AG04450 (cell line): Measurements from ENCODE around the gene TRPT1. TPM values are rescaled to one million over a fixed set of nuclear protein-coding genes. Genes with fewer than 3 reads are reported as not detected.
A peak's percentile ranks its signal among the peaks of the same experiment; 100 is the strongest.

Experiments
- CTCF ChIA-PET: fragments of 300-600, 350-600 bp; formaldehyde crosslinking; extraction: SDS; loops from one replicate; lab custom pipeline; 2022; ENCODE audit warnings: antibody characterized with exemption, inconsistent platforms; lab: Charles Lee
- POLR2A ChIA-PET: fragments of 350-600 bp; formaldehyde crosslinking; extraction: SDS; loops from one replicate; lab custom pipeline; 2021; ENCODE audit warnings: antibody characterized with exemption, inconsistent platforms; lab: Yijun Ruan, JAX
- DNase-seq: peaks from one replicate; pipeline ENCODE4 v3.0.0-alpha.2; 2011; ENCODE audit warnings: low read depth, low spot score
- H3K27ac ChIP-seq: one replicate; pipeline ENCODE4 v1.5.1; 2012; ENCODE audit warnings: low read depth, low read length, control low read depth
- H3K27me3 ChIP-seq: one replicate; pipeline ENCODE4 v1.6.0; 2012; ENCODE audit warnings: low read length; ENCODE audit not compliant: control insufficient read depth, insufficient read depth
- H3K4me3 ChIP-seq: 2 replicates; pipeline ENCODE4 v1.5.1; 2011; ENCODE audit warnings: mild to moderate bottlenecking, low read depth, low read length, control low read depth
- H3K9me3 ChIP-seq: 2 replicates; pipeline ENCODE4 v1.5.1; 2012; ENCODE audit warnings: low read length; ENCODE audit not compliant: control insufficient read depth, insufficient read depth
- polyA plus RNA-seq: library from polyadenylated mRNA; depleted of rRNA; stranded (reverse); fragments of >200 nt; gene quantifications from 2 replicates; pipeline ENCODE4 v1.2.3, GENCODE V29; 2011
- TF ChIP-seq, protein P1 (sequence below): IDR thresholded peaks from 2 replicates; pipeline ENCODE4 v1.5.1; 2011; ENCODE audit warnings: low read depth, low read length, control low read depth, inconsistent platforms

The TRPT1 gene
- polyA plus RNA-seq, 1 experiment: 21.6 TPM

DNA sequence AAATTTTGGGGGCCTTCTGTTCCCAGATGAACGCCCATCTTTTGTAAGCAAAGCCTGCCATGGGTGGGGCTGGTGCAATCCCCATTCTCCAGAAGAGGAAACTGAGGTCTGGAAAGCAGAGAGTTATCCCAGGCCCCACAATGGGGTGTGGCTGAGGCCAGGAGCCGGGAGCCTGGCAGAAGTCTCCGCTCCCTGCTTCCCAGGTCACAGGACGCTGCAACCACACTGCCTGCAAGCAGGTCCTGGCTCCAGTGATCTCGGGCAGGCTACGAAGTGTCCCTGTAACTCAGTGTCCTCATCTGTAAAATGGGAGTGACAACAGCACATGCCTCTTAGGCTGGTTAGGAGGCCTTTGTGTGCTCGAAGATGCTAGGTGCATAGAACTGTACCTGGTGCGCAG lies 27.1 kb upstream of the TRPT1 start:
- H3K9me3 ChIP-seq: no peaks in the 10 kb centered on the region
- CTCF ChIA-PET: interaction anchor here (1.0 to 3.9 kb wide), 6 partner anchors 10 to 102 kb away, joined by 3 to 50 read pairs (median 10); partner anchors contain the start of gene CATSPERZ
- TF ChIP-seq, protein P1, sequence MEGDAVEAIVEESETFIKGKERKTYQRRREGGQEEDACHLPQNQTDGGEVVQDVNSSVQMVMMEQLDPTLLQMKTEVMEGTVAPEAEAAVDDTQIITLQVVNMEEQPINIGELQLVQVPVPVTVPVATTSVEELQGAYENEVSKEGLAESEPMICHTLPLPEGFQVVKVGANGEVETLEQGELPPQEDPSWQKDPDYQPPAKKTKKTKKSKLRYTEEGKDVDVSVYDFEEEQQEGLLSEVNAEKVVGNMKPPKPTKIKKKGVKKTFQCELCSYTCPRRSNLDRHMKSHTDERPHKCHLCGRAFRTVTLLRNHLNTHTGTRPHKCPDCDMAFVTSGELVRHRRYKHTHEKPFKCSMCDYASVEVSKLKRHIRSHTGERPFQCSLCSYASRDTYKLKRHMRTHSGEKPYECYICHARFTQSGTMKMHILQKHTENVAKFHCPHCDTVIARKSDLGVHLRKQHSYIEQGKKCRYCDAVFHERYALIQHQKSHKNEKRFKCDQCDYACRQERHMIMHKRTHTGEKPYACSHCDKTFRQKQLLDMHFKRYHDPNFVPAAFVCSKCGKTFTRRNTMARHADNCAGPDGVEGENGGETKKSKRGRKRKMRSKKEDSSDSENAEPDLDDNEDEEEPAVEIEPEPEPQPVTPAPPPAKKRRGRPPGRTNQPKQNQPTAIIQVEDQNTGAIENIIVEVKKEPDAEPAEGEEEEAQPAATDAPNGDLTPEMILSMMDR: no peak
- no peak for DNase-seq
- H3K4me3 ChIP-seq: peak overlapping the region; percentile 77
- no peaks in the 10 kb centered on the region for H3K27me3 ChIP-seq
- POLR2A ChIA-PET: interaction anchor here (1.4 to 1.5 kb wide), 2 partner anchors 10 to 17 kb away, joined by 8 to 11 read pairs; no protein-coding TSS in a partner anchor
- H3K27ac ChIP-seq: no peak overlapping the region

GRCh38 chr11:64252003-64252872 lies 26.3 kb upstream of the TRPT1 start:
- TF ChIP-seq, protein P1: peak; percentile 56
- Histone ChIP-seq H3K27me3 (no peaks in the 10 kb centered on the region), H3K27ac (peak overlapping the region; percentile 11), H3K9me3 (no peaks in the 10 kb centered on the region), H3K4me3 (peak overlapping the region; percentile 77)
- no peak for DNase-seq
- ChIA-PET POLR2A (interaction anchor here (0.9 to 1.5 kb wide), 5 partner anchors 11 to 19 kb away, joined by 5 to 11 read pairs (median 8); partner anchors contain the start of gene FKBP2), CTCF (interaction anchor here (0.6 to 3.9 kb wide), 12 partner anchors 9 to 397 kb away, joined by 3 to 50 read pairs (median 4); partner anchors contain the start of genes CATSPERZ and TRMT112)

- CTCF ChIA-PET: interaction anchor here (0.6 to 3.9 kb wide), 9 partner anchors 9 to 103 kb away, joined by 3 to 50 read pairs (median 3); partner anchors contain the start of gene CATSPERZ
Observed at GRCh38 chr11:64251753-64252002, 25.7 kb upstream of the TRPT1 start.

DNA sequence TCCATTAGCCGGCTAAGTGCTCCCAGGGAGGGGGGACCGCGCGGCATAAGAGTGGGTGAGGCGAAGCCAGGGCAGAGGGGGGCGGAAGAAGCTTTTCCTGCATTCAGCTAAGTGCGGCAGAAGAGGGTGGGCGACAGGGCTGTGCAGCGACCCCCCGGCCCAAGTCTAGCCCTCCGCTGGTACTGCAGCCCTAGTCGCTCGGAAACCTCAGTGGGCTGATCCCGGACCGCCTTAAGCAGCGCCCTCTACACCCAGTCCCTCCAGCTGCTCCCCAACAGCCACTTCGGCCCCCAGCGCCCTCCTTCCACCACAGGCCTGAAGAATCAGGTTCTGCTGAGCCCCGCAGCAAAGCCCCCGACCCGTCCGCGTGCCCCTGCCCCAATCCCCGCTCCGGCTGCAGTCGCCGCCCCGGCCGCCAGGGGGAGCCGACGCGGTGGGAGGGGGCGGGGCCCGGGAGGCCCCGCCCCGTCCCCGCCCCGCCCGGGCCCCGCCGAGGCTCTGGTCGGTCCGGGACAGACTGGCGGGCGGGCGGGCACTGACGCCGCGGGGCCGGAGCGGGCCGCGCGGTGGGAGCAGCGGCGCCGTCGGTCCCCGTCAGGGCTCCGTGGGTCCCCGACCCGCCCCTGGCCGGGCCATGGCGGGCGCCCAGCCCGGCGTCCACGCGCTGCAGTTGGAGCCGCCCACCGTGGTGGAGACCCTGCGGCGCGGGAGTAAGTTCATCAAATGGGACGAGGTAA lies 25.2 kb upstream of the TRPT1 start, which contains the start of gene PLCB3:
PLCB3 (plus strand) TSS at position 515 of the 737 bp plus-strand sequence; CDS start at position 635, 120 bp downstream.
- ChIA-PET CTCF (interaction anchor here (0.6 to 3.9 kb wide), 15 partner anchors 8 to 104 kb away, joined by 3 to 50 read pairs (median 5); partner anchors contain the start of gene CATSPERZ), POLR2A (interaction anchor here (0.5 to 1.7 kb wide), 6 partner anchors 10 to 1221 kb away, joined by 3 to 8 read pairs (median 5); partner anchors contain the start of genes FKBP2, PRDX5 and TRMT112)
- H3K9me3 ChIP-seq: no peaks in the 10 kb centered on the region
- TF ChIP-seq, protein P1: peak; percentile 53
- peak within 1 kb of the TSS; percentile 77 for H3K4me3 ChIP-seq
- no peak for DNase-seq
- H3K27ac ChIP-seq: peak within 1 kb of the TSS; percentile 11
- H3K27me3 ChIP-seq: no peaks in the 10 kb centered on the region

More at GRCh38 chr11:64251753-64252002, 25.7 kb upstream of the TRPT1 start:
- Histone ChIP-seq H3K4me3 (peak overlapping the region; percentile 77), H3K27me3 (no peaks in the 10 kb centered on the region), H3K9me3 (no peaks in the 10 kb centered on the region), H3K27ac (peak overlapping the region; percentile 11)
- no peak for DNase-seq
- POLR2A ChIA-PET: interaction anchor here (0.5 to 1.5 kb wide), 7 partner anchors 11 to 1220 kb away, joined by 3 to 11 read pairs (median 8); partner anchors contain the start of gene FKBP2
- TF ChIP-seq, protein P1: no peak
